Hematopoietic multipotent progenitor cell treated with erythropoietin and hydrocortisone succinate and interleukin-3 and kit ligand, for 15 days (in vitro differentiated cells): Measurements from ENCODE around the gene RALGPS1.

Experiments used
- DNase-seq: peaks from one replicate; pipeline ENCODE4 v3.0.0-alpha.2; 2015; ENCODE audit warnings: low spot score

RALGPS1 gene

GRCh38 chr9:127081250-127082185 lies 166.9 kb downstream of the RALGPS1 start:
- no peak for DNase-seq

- DNase-seq = no peak
Observed at GRCh38 chr9:127083138-127083980, 168.8 kb downstream of the RALGPS1 start.

- DNase-seq = no peak
Observed at GRCh38 chr9:127084076-127085039, 169.8 kb downstream of the RALGPS1 start.

GRCh38 chr9:127085186-127085585 lies 170.6 kb downstream of the RALGPS1 start:
- no peak for DNase-seq

- DNase-seq = no peak
Observed at GRCh38 chr9:127086771-127087170, 172.2 kb downstream of the RALGPS1 start.

- no peak for DNase-seq
Observed at GRCh38 chr9:127087411-127087810, 172.8 kb downstream of the RALGPS1 start.

GRCh38 chr9:127087836-127088235 lies 173.3 kb downstream of the RALGPS1 start:
- DNase-seq = no peak

GRCh38 chr9:127088724-127089615 lies 174.4 kb downstream of the RALGPS1 start:
- no peak for DNase-seq

GRCh38 chr9:127089631-127090081 lies 175.1 kb downstream of the RALGPS1 start:
- DNase-seq = no peak

GRCh38 chr9:127090341-127090985 lies 175.9 kb downstream of the RALGPS1 start:
- DNase-seq = no peak

- no peak for DNase-seq
Observed at GRCh38 chr9:127091526-127091925, 176.9 kb downstream of the RALGPS1 start.

GRCh38 chr9:127092041-127092608 lies 177.5 kb downstream of the RALGPS1 start:
- no peak for DNase-seq

- no peak for DNase-seq
Observed at GRCh38 chr9:127093319-127094020, 178.9 kb downstream of the RALGPS1 start.

- no peak for DNase-seq
Observed at GRCh38 chr9:127095411-127095810, 180.8 kb downstream of the RALGPS1 start.

- no peak for DNase-seq
Observed at GRCh38 chr9:127096208-127096607, 181.6 kb downstream of the RALGPS1 start.

GRCh38 chr9:127097683-127098082 lies 183.1 kb downstream of the RALGPS1 start:
- DNase-seq = no peak

GRCh38 chr9:127098916-127099553 lies 184.5 kb downstream of the RALGPS1 start:
- DNase-seq = no peak

GRCh38 chr9:127099664-127100063 lies 185.1 kb downstream of the RALGPS1 start:
- DNase-seq = no peak

GRCh38 chr9:127102176-127102575 lies 187.6 kb downstream of the RALGPS1 start:
- DNase-seq = no peak
